Frontal cortex (tissue), 4 donors: ENCODE results near the gene RGL3. TPM values are rescaled to one million over a fixed set of nuclear protein-coding genes. Genes with fewer than 3 reads are reported as not detected.
"Not testable (repeated sequence)": the region's sequence is repeated elsewhere in the genome, so short reads cannot be mapped to it uniquely, and the experiment has no call there.

Source experiments
- DNase-seq, 2 donors: peaks; one replicate each; pipeline ENCODE4 v3.0.0; 2012; ENCODE audit warnings: low spot score in 2 of 2
- FAIRE-seq: peaks from 2 replicates; lab custom pipeline; 2012; peaks lifted over from hg19 to GRCh38; lab: Jason Lieb, UNC
- total RNA-seq: library from RNA; depleted of rRNA; stranded (reverse); fragments of >200 nt; gene quantifications from one replicate; pipeline ENCODE4 v1.2.3, GENCODE V29; 2014
- donor health status: control.
- donor health status: control.
- donor health status: control.

The RGL3 gene
- total RNA-seq, 1 donor from 2014 or later = 0.41 TPM

- peak; percentile 32 to 46 for DNase-seq
- no peak for FAIRE-seq
These were observed 31.6 kb upstream of the RGL3 start for GRCh38 chr19:11450570-11451326.

GRCh38 chr19:11448923-11449554, 29.9 kb upstream of the RGL3 start:
- FAIRE-seq (no peak), DNase-seq (peak in 1 of 2 donors; percentile 33)

- DNase-seq (no peak), FAIRE-seq (no peak)
These were observed 29.3 kb upstream of the RGL3 start for GRCh38 chr19:11448410-11448809.

- DNase-seq = peak; percentile 33 to 34
These were observed 28.5 kb upstream of the RGL3 start for GRCh38 chr19:11447347-11448262.

GRCh38 chr19:11446652-11447301, 27.7 kb upstream of the RGL3 start:
- FAIRE-seq (no peak), DNase-seq (peak; percentile 89 to 93)

More at GRCh38 chr19:11447347-11448262, 28.5 kb upstream of the RGL3 start:
- no peak for FAIRE-seq

- FAIRE-seq = no peak
- peak in 1 of 2 donors; percentile 34 for DNase-seq
These were observed 27.1 kb upstream of the RGL3 start for GRCh38 chr19:11446271-11446651.

- FAIRE-seq (no peak), DNase-seq (no peak)
These were observed 26.0 kb upstream of the RGL3 start for GRCh38 chr19:11445141-11445540.

GRCh38 chr19:11444059-11444458, 24.9 kb upstream of the RGL3 start:
- DNase-seq (no peak), FAIRE-seq (no peak)

- no peak for DNase-seq
- no peak for FAIRE-seq
These were observed 18.8 kb upstream of the RGL3 start for GRCh38 chr19:11437955-11438354.

GRCh38 chr19:11435833-11436313, 16.8 kb upstream of the RGL3 start:
- peak in 1 of 2 donors; percentile 30 for DNase-seq
- no peak for FAIRE-seq

- FAIRE-seq (peak; percentile 99), DNase-seq (peak; percentile 95 to 98)
These were observed 16.1 kb upstream of the RGL3 start, which contains the start of the genes ODAD3 and PRKCSH for GRCh38 chr19:11435057-11435832. Gene ODAD3, minus strand, starts transcription at chr19:11435121. Its CDS starts 105 bp downstream, at chr19:11435016. Gene PRKCSH, plus strand, starts transcription at chr19:11435635. Its CDS starts 483 bp downstream, at chr19:11436118.

GRCh38 chr19:11434703-11435056, 15.6 kb upstream of the RGL3 start:
- FAIRE-seq (no peak), DNase-seq (no peak)

- DNase-seq, FAIRE-seq: not testable (repeated sequence)
These were observed 14.4 kb upstream of the RGL3 start for GRCh38 chr19:11433526-11433925.

- DNase-seq (no peak), FAIRE-seq (no peak)
These were observed 7.5 kb upstream of the RGL3 start for GRCh38 chr19:11426656-11427055.

- DNase-seq (no peak), FAIRE-seq (no peak)
These were observed 6.8 kb upstream of the RGL3 start for GRCh38 chr19:11425719-11426457.

- DNase-seq (no peak), FAIRE-seq (no peak)
These were observed 4.7 kb upstream of the RGL3 start for GRCh38 chr19:11423791-11424181.

GRCh38 chr19:11423164-11423790, 4.2 kb upstream of the RGL3 start:
- DNase-seq (no peak), FAIRE-seq (no peak)
